GM18519 (cell line): Measurements from ENCODE around the gene TBC1D8.
"Not testable (repeated sequence)": the region's sequence is repeated elsewhere in the genome, so short reads cannot be mapped to it uniquely, and the experiment has no call there.

ENCODE experiments used
- ATAC-seq: cut with Tn5 transposase; IDR thresholded peaks from one replicate; pipeline ENCODE4 v1.9.1; 2021; ENCODE audit warnings: mild to moderate bottlenecking, moderate library complexity; ENCODE audit not compliant: unreplicated experiment, low FRiP score

Gene TBC1D8

GRCh38 chr2:101151146-101151858 is at the start of gene TBC1D8:
Gene TBC1D8 (minus strand): TSS chr2:101151382. CDS start chr2:101151253, 129 bp downstream.
- peak; percentile 57 for ATAC-seq

GRCh38 chr2:101200676-101201075 is 49.5 kb upstream of the TBC1D8 start:
- ATAC-seq: no peak

- no peak for ATAC-seq
These were observed 48.1 kb upstream of the TBC1D8 start for GRCh38 chr2:101199251-101199791.

GRCh38 chr2:101197814-101198213 is 46.6 kb upstream of the TBC1D8 start:
- no peak for ATAC-seq

- ATAC-seq: no peak
These were observed 46.1 kb upstream of the TBC1D8 start for GRCh38 chr2:101197215-101197745.

GRCh38 chr2:101195871-101196661 is 44.9 kb upstream of the TBC1D8 start:
- no peak for ATAC-seq

GRCh38 chr2:101193033-101193626 is 41.9 kb upstream of the TBC1D8 start:
- ATAC-seq: no peak

GRCh38 chr2:101190747-101191516 is 39.8 kb upstream of the TBC1D8 start:
- ATAC-seq: no peak

- no peak for ATAC-seq
These were observed 37.7 kb upstream of the TBC1D8 start for GRCh38 chr2:101188683-101189405.

- ATAC-seq: no peak
These were observed 35.9 kb upstream of the TBC1D8 start for GRCh38 chr2:101187131-101187530.

GRCh38 chr2:101185656-101186055 is 34.5 kb upstream of the TBC1D8 start:
- no peak for ATAC-seq

GRCh38 chr2:101185085-101185484 is 33.9 kb upstream of the TBC1D8 start:
- no peak for ATAC-seq

GRCh38 chr2:101179982-101180381 is 28.8 kb upstream of the TBC1D8 start:
- no peak for ATAC-seq

- no peak for ATAC-seq
These were observed 25.6 kb upstream of the TBC1D8 start for GRCh38 chr2:101176803-101177202.

GRCh38 chr2:101175991-101176390 is 24.8 kb upstream of the TBC1D8 start:
- no peak for ATAC-seq

- ATAC-seq: no peak
These were observed 22.6 kb upstream of the TBC1D8 start for GRCh38 chr2:101173707-101174295.

- not testable (repeated sequence) for ATAC-seq
These were observed 18.6 kb upstream of the TBC1D8 start for GRCh38 chr2:101169822-101170221.

- ATAC-seq: no peak
These were observed 17.5 kb upstream of the TBC1D8 start for GRCh38 chr2:101168706-101169105.

GRCh38 chr2:101167532-101167931 is 16.4 kb upstream of the TBC1D8 start:
- not testable (repeated sequence) for ATAC-seq
